Cardiac fibroblast (primary cell): ENCODE measurements around the gene LRRC61.
"Not testable (repeated sequence)": the region's sequence is repeated elsewhere in the genome, so short reads cannot be mapped to it uniquely, and the experiment has no call there.

Source experiments
- DNase-seq, 2 donors: peaks; one replicate each; pipeline versions ENCODE4 v3.0.0 to v3.0.0-alpha.2; 2010; ENCODE audit warnings: low read depth in 2 of 2
- H3K4me3 ChIP-seq, 2 donors: replicated peaks in 1 of 2; 1 replicate in 1 of 2; 2 replicates in 1 of 2; pipeline ENCODE4 v1.5.1; 2011; ENCODE audit warnings: low read depth in 2 of 2, low read length in 2 of 2, mild to moderate bottlenecking in 2 of 2, moderate library complexity in 1 of 2
- CTCF ChIP-seq: IDR thresholded peaks from one replicate; pipeline ENCODE4 v1.5.1; 2011; ENCODE audit warnings: low read depth, mild to moderate bottlenecking, low read length, inconsistent platforms

LRRC61 gene

GRCh38 chr7:150311711-150312110 is 11.4 kb upstream of the LRRC61 start:
- H3K4me3 ChIP-seq: no peak overlapping the region
- no peak for TF ChIP-seq CTCF
- DNase-seq: no peak

GRCh38 chr7:150312649-150313366 is 10.3 kb upstream of the LRRC61 start:
- not testable (repeated sequence) for H3K4me3 ChIP-seq
- DNase-seq: peak; percentile 34 to 69

GRCh38 chr7:150313367-150313809 is 9.8 kb upstream of the LRRC61 start:
- no peak for TF ChIP-seq CTCF
- no peak for DNase-seq
- no peak overlapping the region for H3K4me3 ChIP-seq

GRCh38 chr7:150313870-150314269 is 9.3 kb upstream of the LRRC61 start:
- DNase-seq: no peak

GRCh38 chr7:150314639-150315239 is 8.4 kb upstream of the LRRC61 start:
- no peak overlapping the region for H3K4me3 ChIP-seq
- no peak for DNase-seq
- TF ChIP-seq CTCF: no peak

More at GRCh38 chr7:150313870-150314269, 9.3 kb upstream of the LRRC61 start:
- no peak overlapping the region for H3K4me3 ChIP-seq
- TF ChIP-seq CTCF: no peak

- not testable (repeated sequence) for DNase-seq
These were observed 6.2 kb upstream of the LRRC61 start for GRCh38 chr7:150316987-150317386.

GRCh38 chr7:150317748-150318444 is 5.3 kb upstream of the LRRC61 start:
- no peak for TF ChIP-seq CTCF

More at GRCh38 chr7:150316987-150317386, 6.2 kb upstream of the LRRC61 start:
- not testable (repeated sequence) for H3K4me3 ChIP-seq

More at GRCh38 chr7:150317748-150318444, 5.3 kb upstream of the LRRC61 start:
- no peak overlapping the region for H3K4me3 ChIP-seq
- DNase-seq: peak; percentile 83 to 91
